Stimulated activated CD4-positive, alpha-beta T cell treated with anti-CD3 and anti-CD28 coated beads, Interleukin-2, amount 100 ng/mL, for 4 hours (primary cell): Measurements from ENCODE around the gene C10orf88.
"Not testable (repeated sequence)": the region's sequence is repeated elsewhere in the genome, so short reads cannot be mapped to it uniquely, and the experiment has no call there.

ENCODE experiments used
- DNase-seq: peaks from one replicate; pipeline ENCODE4 v3.0.0-alpha.2; 2020; ENCODE audit warnings: low read depth

The C10orf88 gene

GRCh38 chr10:122957474-122957873, 3.4 kb upstream of the C10orf88 start:
- DNase-seq, result no peak

GRCh38 chr10:122955892-122956291, 1.9 kb upstream of the C10orf88 start:
- DNase-seq, result no peak

GRCh38 chr10:122954731-122955050, 664 bp upstream of the C10orf88 start:
- no peak for DNase-seq

GRCh38 chr10:122949296-122949695, 4.7 kb downstream of the C10orf88 start:
- no peak for DNase-seq

- DNase-seq, result no peak
Observed at GRCh38 chr10:122939856-122940543, 14.0 kb downstream of the C10orf88 start.

- DNase-seq, result no peak
Observed at GRCh38 chr10:122939133-122939855, 14.7 kb downstream of the C10orf88 start.

GRCh38 chr10:122931088-122931906, 22.7 kb downstream of the C10orf88 start:
- no peak for DNase-seq

GRCh38 chr10:122930140-122930539, 23.9 kb downstream of the C10orf88 start:
- no peak for DNase-seq

GRCh38 chr10:122915700-122916099, 38.3 kb downstream of the C10orf88 start:
- DNase-seq, result no peak

GRCh38 chr10:122911889-122912484, 42.0 kb downstream of the C10orf88 start:
- DNase-seq, result peak; percentile 5

GRCh38 chr10:122910310-122910709, 43.7 kb downstream of the C10orf88 start, which contains the start of gene FAM24A:
TSS of gene FAM24A (plus strand) at chr10:122910610. CDS start at chr10:122911635, 1,025 bp downstream.
- no peak for DNase-seq

- not testable (repeated sequence) for DNase-seq
Observed at GRCh38 chr10:122903861-122904260, 50.2 kb downstream of the C10orf88 start.

GRCh38 chr10:122894261-122894944, 59.6 kb downstream of the C10orf88 start:
- no peak for DNase-seq

GRCh38 chr10:122884166-122884565, 69.9 kb downstream of the C10orf88 start:
- DNase-seq, result no peak

- DNase-seq, result no peak
Observed at GRCh38 chr10:122882766-122883165, 71.3 kb downstream of the C10orf88 start.
